Epithelial cell of proximal tubule (primary cell): ENCODE data around the gene KAT6B. TPM values are rescaled to one million over a fixed set of nuclear protein-coding genes. Genes with fewer than 3 reads are reported as not detected.
"Not testable (repeated sequence)": the region's sequence is repeated elsewhere in the genome, so short reads cannot be mapped to it uniquely, and the experiment has no call there.

Experiments
- DNase-seq: peaks from one replicate; pipeline ENCODE4 v3.0.0-alpha.2; 2011; ENCODE audit warnings: low read depth
- H3K4me3 ChIP-seq: 2 replicates; pipeline ENCODE4 v1.5.1; 2011; ENCODE audit warnings: low read depth, mild to moderate bottlenecking, low read length
- CTCF ChIP-seq: conservative IDR thresholded peaks from 2 replicates; pipeline ENCODE4 v1.5.1; 2012; ENCODE audit warnings: low read depth, mild to moderate bottlenecking, low read length
- total RNA-seq: library from RNA; depleted of rRNA; stranded (reverse); fragments of >200 nt; gene quantifications from 2 replicates; pipeline ENCODE4 v1.2.3, GENCODE V29; 2015

The KAT6B gene
- total RNA-seq, 1 donor from 2014 or later, result 10.1 TPM

- no peak for TF ChIP-seq CTCF
- no peak overlapping the region for H3K4me3 ChIP-seq
- DNase-seq, result no peak
Observed at GRCh38 chr10:74913377-74913979, 87.1 kb downstream of the KAT6B start.

GRCh38 chr10:74916283-74916682 is 89.9 kb downstream of the KAT6B start:
- TF ChIP-seq CTCF, result no peak
- no peak overlapping the region for H3K4me3 ChIP-seq
- DNase-seq, result no peak

- H3K4me3 ChIP-seq, result no peak overlapping the region
- peak; percentile 91 for DNase-seq
- TF ChIP-seq CTCF, result no peak
Observed at GRCh38 chr10:74917481-74918077, 91.2 kb downstream of the KAT6B start.

- no peak overlapping the region for H3K4me3 ChIP-seq
- no peak for DNase-seq
- no peak for TF ChIP-seq CTCF
Observed at GRCh38 chr10:74919671-74920070, 93.3 kb downstream of the KAT6B start.

- H3K4me3 ChIP-seq, DNase-seq: not testable (repeated sequence)
Observed at GRCh38 chr10:74921070-74921469, 94.7 kb downstream of the KAT6B start.

- no peak for DNase-seq
- H3K4me3 ChIP-seq, result no peak overlapping the region
- TF ChIP-seq CTCF, result no peak
Observed at GRCh38 chr10:74921744-74922143, 95.3 kb downstream of the KAT6B start.

GRCh38 chr10:74922921-74923320 is 96.5 kb downstream of the KAT6B start:
- no peak for DNase-seq
- no peak overlapping the region for H3K4me3 ChIP-seq
- TF ChIP-seq CTCF, result no peak
